Measurements from ENCODE around the gene HSD11B1.

GRCh38 chr1:209732725-209733124 lies 28.1 kb downstream of the HSD11B1 start:
- no peak for TF ChIP-seq CTCF (conservative IDR thresholded peaks at IDR 0.05; ENCODE audit: low read depth, low read length)
- TF ChIP-seq POLR2A (IDR thresholded peaks at IDR 0.05; ENCODE audit: low read depth, low read length), result no peak
- TF ChIP-seq RCOR1 (IDR thresholded peaks at IDR 0.05; ENCODE audit: insufficient replicate concordance, low read length), result no peak
- no peak for TF ChIP-seq RAD21 (IDR thresholded peaks at IDR 0.05; ENCODE audit: low read length)
- TF ChIP-seq FOS (IDR thresholded peaks at IDR 0.05; ENCODE audit: low read depth, low read length), result no peak
- TF ChIP-seq MAFK (IDR thresholded peaks at IDR 0.05; ENCODE audit: low read depth, low read length), result no peak
- TF ChIP-seq CHD1 (IDR thresholded peaks at IDR 0.05; ENCODE audit: low read depth, low read length), result no peak
- TF ChIP-seq MXI1 (IDR thresholded peaks at IDR 0.05; ENCODE audit: borderline replicate concordance, low read depth, low read length), result no peak

Data from IMR-90 (cell line).